CD4-positive, alpha-beta T cell (primary cell): ENCODE measurements around the gene SPATA21. TPM values are rescaled to one million over a fixed set of nuclear protein-coding genes. Genes with fewer than 3 reads are reported as not detected.

Source experiments
- ATAC-seq: fragments of 200-7000 bp; cut with Tn5 transposase; one replicate; pipeline ENCODE4 v1.10.0; 2022; ENCODE audit warnings: mild to moderate bottlenecking; ENCODE audit not compliant: poor library complexity
- CTCF ChIA-PET: fragments of 350-600 bp; sonication (Branson Sonifier 250); formaldehyde crosslinking; loops from one replicate; lab custom pipeline; 2021; ENCODE audit warnings: antibody characterized with exemption, inconsistent platforms; lab: Charles Lee
- POLR2A ChIA-PET: fragments of 350-600 bp; sonication (Branson Sonifier 250); formaldehyde crosslinking; loops from one replicate; lab custom pipeline; 2021; ENCODE audit warnings: antibody characterized with exemption, inconsistent platforms; lab: Charles Lee
- DNase-seq, 14 experiments: peaks; one replicate each; pipeline ENCODE4 v3.0.0-alpha.2; 2013 to 2020; ENCODE audit warnings: mixed read lengths in 2 of 14
- H3K27ac ChIP-seq, 2 donors: one replicate each; pipeline versions ENCODE4 v1.5.1 to v1.7.0; 2013; ENCODE audit warnings: low read length in 2 of 2, low read depth in 1 of 2, mild to moderate bottlenecking in 1 of 2
- H3K27me3 ChIP-seq, 2 experiments: 1 replicate in 1 of 2; 2 replicates in 1 of 2; pipeline versions ENCODE4 v1.6.1 to v1.7.0; 2013; ENCODE audit warnings: low read length in 2 of 2, control low read depth in 1 of 2, mild to moderate bottlenecking in 1 of 2, moderate library complexity in 1 of 2; ENCODE audit not compliant: insufficient read depth in 2 of 2, control insufficient read depth in 1 of 2
- H3K36me3 ChIP-seq: one replicate; pipeline ENCODE4 v1.6.1; 2013; ENCODE audit warnings: low read length, control low read depth; ENCODE audit not compliant: insufficient read depth
- H3K4me1 ChIP-seq: one replicate; pipeline ENCODE4 v1.6.1; 2013; ENCODE audit warnings: low read length, control low read depth; ENCODE audit not compliant: insufficient read depth
- H3K4me3 ChIP-seq: one replicate; pipeline ENCODE4 v1.5.1; 2013; ENCODE audit warnings: mild to moderate bottlenecking, low read length, moderate library complexity
- H3K9me3 ChIP-seq, 2 experiments: 1 replicate in 1 of 2; 2 replicates in 1 of 2; pipeline versions ENCODE4 v1.6.1 to v1.7.0; 2013; ENCODE audit warnings: low read length in 2 of 2, mild to moderate bottlenecking in 2 of 2, control low read depth in 1 of 2, moderate library complexity in 1 of 2; ENCODE audit not compliant: control insufficient read depth in 1 of 2, insufficient read depth in 1 of 2
- H3K27ac Mint-ChIP-seq: one replicate; pipeline ENCODE4 v1.8.0; 2020; ENCODE audit warnings: mixed read lengths
- H3K27me3 Mint-ChIP-seq: one replicate; pipeline ENCODE4 v1.8.0; 2021; ENCODE audit warnings: mixed read lengths
- H3K36me3 Mint-ChIP-seq: one replicate; pipeline ENCODE4 v1.8.0; 2021; ENCODE audit warnings: low read depth, mixed read lengths
- H3K4me1 Mint-ChIP-seq: one replicate; pipeline ENCODE4 v1.8.0; 2021; ENCODE audit warnings: low read depth, mixed read lengths
- H3K4me3 Mint-ChIP-seq: one replicate; pipeline ENCODE4 v1.8.0; 2020; ENCODE audit warnings: mild to moderate bottlenecking, mixed read lengths
- H3K9me3 Mint-ChIP-seq: one replicate; pipeline ENCODE4 v1.8.0; 2020; ENCODE audit warnings: mixed read lengths
- CTCF ChIP-seq: fragments of 200-600 bp; IDR thresholded peaks from one replicate; pipeline ENCODE4 v1.8.0; 2022; ENCODE audit warnings: antibody characterized with exemption, mild to moderate bottlenecking
- intact Hi-C, 2 experiments: fragments of 100-400 bp; cut with DNase I in 1 of 2; cut with micrococcal nuclease in 1 of 2; formaldehyde crosslinking; loops; one replicate each; pipeline versions ENCODE4 v1.15.1 to v1.9.0; 2023 to 2025; cut with DNase I, micrococcal nuclease
- total RNA-seq, 174 experiments: library from RNA in 2 of 174; stranded (reverse) in 2 of 174; gene quantifications; one replicate each; pipeline ENCODE4 v1.2.3 and lab custom pipeline; 2021 to 2026

SPATA21 gene
- total RNA-seq, 2 experiments from 2014 or later: not detected

GRCh38 chr1:16349847-16350406 is 87.3 kb downstream of the SPATA21 start:
- Mint-ChIP-seq H3K9me3 (no peaks in the 10 kb centered on the region), H3K27ac (no peak overlapping the region), H3K27me3 (no peaks in the 10 kb centered on the region), H3K4me3 (peak overlapping the region; percentile 63), H3K36me3 (peaks cover 14% of the 10 kb centered on the region), H3K4me1 (peaks cover 42% of the 10 kb centered on the region)
- DNase-seq (no peak), ATAC-seq (no peak)
- no peaks in the 10 kb centered on the region for H3K27me3 ChIP-seq
- ChIA-PET CTCF (interaction anchor here (1.9 kb wide), 1 partner anchor 13 kb away, joined by 9 read pairs; no protein-coding TSS in a partner anchor), POLR2A (no interaction called here)
- intact Hi-C loops: loop anchor here in 1 of 2 experiments (5.0 kb wide), 5 partner anchors 92 to 823 kb away; partner anchors contain the start of genes DNAJC16, NECAP2 and SPEN
- H3K27ac ChIP-seq: no peak overlapping the region
- H3K36me3 ChIP-seq: no peaks in the 10 kb centered on the region
- no peak for TF ChIP-seq CTCF
- peaks cover 36% of the 10 kb centered on the region for H3K4me1 ChIP-seq
- no peaks in the 10 kb centered on the region for H3K9me3 ChIP-seq
- no peak overlapping the region for H3K4me3 ChIP-seq

Other genes with a start within 250 kb of the SPATA21 start
- 1 to 10 TPM; 3.8 to 5.8 TPM for gene ARHGEF19, start 224.8 kb downstream of the SPATA21 start, total RNA-seq
- gene CPLANE2, start 200.2 kb downstream of the SPATA21 start, total RNA-seq: 1 to 10 TPM; 5.3 to 8.4 TPM
- gene FBXO42, start 84.9 kb downstream of the SPATA21 start, total RNA-seq: 10 to 100 TPM; 14.3 to 14.9 TPM
- 100 to 1,000 TPM; 115 to 120 TPM for gene SZRD1, start 70.2 kb downstream of the SPATA21 start, total RNA-seq
- gene NECAP2, start 3.3 kb upstream of the SPATA21 start, total RNA-seq: 10 to 100 TPM; 65.8 to 66.0 TPM
- 1,000 to 10,000 TPM; 4,982 to 5,937 TPM for gene RNU1-1, start 76.9 kb upstream of the SPATA21 start, total RNA-seq
- gene NBPF1, start 176.1 kb upstream of the SPATA21 start, total RNA-seq: 10 to 100 TPM; 15.0 to 15.9 TPM
- gene RNU1-3, start 229.5 kb upstream of the SPATA21 start, total RNA-seq: 1,000 to 10,000 TPM; 4,982 to 5,937 TPM